Fibroblast of upper back skin (primary cell): ENCODE measurements around the gene IDI2.
A peak's percentile ranks its signal among the peaks of the same experiment; 100 is the strongest.

ENCODE experiments used
- DNase-seq: peaks from one replicate; pipeline ENCODE4 v3.0.0-alpha.2; 2013

Gene IDI2

GRCh38 chr10:1003884-1004670 lies 21.6 kb downstream of the IDI2 start:
- DNase-seq = no peak

GRCh38 chr10:1002425-1003006 lies 23.1 kb downstream of the IDI2 start:
- no peak for DNase-seq

GRCh38 chr10:997266-998022 lies 28.2 kb downstream of the IDI2 start:
- no peak for DNase-seq

- DNase-seq = no peak
Measured at GRCh38 chr10:996031-996430, 29.6 kb downstream of the IDI2 start.

- no peak for DNase-seq
Measured at GRCh38 chr10:995559-995926, 30.1 kb downstream of the IDI2 start.

GRCh38 chr10:994836-995558 lies 30.7 kb downstream of the IDI2 start:
- no peak for DNase-seq

- no peak for DNase-seq
Measured at GRCh38 chr10:992871-993270, 32.8 kb downstream of the IDI2 start.

- no peak for DNase-seq
Measured at GRCh38 chr10:992467-992866, 33.2 kb downstream of the IDI2 start.

- DNase-seq = no peak
Measured at GRCh38 chr10:990808-991207, 34.9 kb downstream of the IDI2 start.

GRCh38 chr10:988667-989545 lies 36.8 kb downstream of the IDI2 start:
- DNase-seq = peak; percentile 14

GRCh38 chr10:987870-988666 lies 37.6 kb downstream of the IDI2 start, which contains the start of gene GTPBP4:
Gene GTPBP4, plus strand, starts transcription at chr10:988434. Its CDS starts 46 bp downstream, at chr10:988480.
- DNase-seq = peak; percentile 98

GRCh38 chr10:987620-987869 lies 38.1 kb downstream of the IDI2 start:
- no peak for DNase-seq

GRCh38 chr10:986881-987619 lies 38.6 kb downstream of the IDI2 start:
- peak; percentile 92 for DNase-seq

GRCh38 chr10:986137-986825 lies 39.4 kb downstream of the IDI2 start:
- peak; percentile 48 for DNase-seq

GRCh38 chr10:985361-985760 lies 40.3 kb downstream of the IDI2 start:
- DNase-seq = no peak

- peak; percentile 28 for DNase-seq
Measured at GRCh38 chr10:983971-984655, 41.5 kb downstream of the IDI2 start.

GRCh38 chr10:983401-983800 lies 42.3 kb downstream of the IDI2 start:
- no peak for DNase-seq

- no peak for DNase-seq
Measured at GRCh38 chr10:980468-981093, 45.1 kb downstream of the IDI2 start.

- DNase-seq = no peak
Measured at GRCh38 chr10:978826-979421, 46.7 kb downstream of the IDI2 start.
